Measurements from ENCODE around the gene ROR1. TPM values are rescaled to one million over a fixed set of nuclear protein-coding genes. Genes with fewer than 3 reads are reported as not detected.
A peak's percentile ranks its signal among the peaks of the same experiment; 100 is the strongest.

Gene ROR1
- total RNA-seq, 1 experiment from 2014 or later: 56.3 TPM

- no peak for TF ChIP-seq ZNF396 (CRISPR knock-in tag; IDR thresholded peaks at IDR 0.05; ENCODE audit: borderline replicate concordance)
- no peak for TF ChIP-seq ZNF671 (CRISPR knock-in tag; IDR thresholded peaks at IDR 0.05)
Observed at GRCh38 chr1:63859480-63860275, 85.9 kb downstream of the ROR1 start (continued).

- H3K4me3 Mint-ChIP-seq: no peak overlapping the region
- H3K9me3 Mint-ChIP-seq: no peaks in the 10 kb centered on the region
- peaks cover 79% of the 10 kb centered on the region for H3K4me1 Mint-ChIP-seq
- DNase-seq (ENCODE audit: low spot score) (no peak), ATAC-seq (no peak)
- no peak for TF ChIP-seq ATF2 (CRISPR knock-in tag; IDR thresholded peaks at IDR 0.05; ENCODE audit: borderline replicate concordance, low read depth)
- TF ChIP-seq, protein P1, sequence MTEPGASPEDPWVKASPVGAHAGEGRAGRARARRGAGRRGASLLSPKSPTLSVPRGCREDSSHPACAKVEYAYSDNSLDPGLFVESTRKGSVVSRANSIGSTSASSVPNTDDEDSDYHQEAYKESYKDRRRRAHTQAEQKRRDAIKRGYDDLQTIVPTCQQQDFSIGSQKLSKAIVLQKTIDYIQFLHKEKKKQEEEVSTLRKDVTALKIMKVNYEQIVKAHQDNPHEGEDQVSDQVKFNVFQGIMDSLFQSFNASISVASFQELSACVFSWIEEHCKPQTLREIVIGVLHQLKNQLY (CRISPR knock-in tag; IDR thresholded peaks at IDR 0.05): no peak
- ChIA-PET CTCF (no interaction called here), POLR2A (no interaction called here)
- H3K27ac Mint-ChIP-seq: peak overlapping the region; percentile 91
- H3K36me3 Mint-ChIP-seq: peaks cover 3% of the 10 kb centered on the region
- no peaks in the 10 kb centered on the region for H3K27me3 Mint-ChIP-seq (ENCODE audit: low read depth)
Observed at GRCh38 chr1:63861052-63861691, 87.4 kb downstream of the ROR1 start.

DNA sequence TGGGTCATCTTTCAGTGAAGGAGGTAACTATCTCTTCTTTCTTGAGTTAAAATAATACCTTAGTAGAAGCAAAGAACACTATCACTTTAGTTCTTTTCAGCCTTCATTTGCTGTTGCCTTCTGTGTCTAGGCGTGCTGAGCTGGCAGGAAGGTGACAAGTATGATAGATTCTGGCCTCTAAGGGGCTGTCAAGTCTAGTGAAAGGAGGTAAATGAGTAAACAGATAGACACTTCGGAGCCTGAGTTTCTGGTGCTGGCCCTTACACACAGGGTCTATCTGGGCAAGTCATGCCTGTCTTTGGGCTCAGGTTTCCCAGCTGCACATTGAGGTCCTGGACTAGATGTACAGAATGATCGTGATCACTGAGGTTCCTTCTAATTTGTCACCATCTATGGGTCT lies 89.3 kb downstream of the ROR1 start:
- ATAC-seq (no peak), DNase-seq (ENCODE audit: low spot score) (no peak)
- ChIA-PET CTCF (interaction anchor here (1.4 to 1.7 kb wide), 2 partner anchors 12 to 17 kb away, joined by 5 to 6 read pairs; no protein-coding TSS in a partner anchor), POLR2A (no interaction called here)
- Mint-ChIP-seq H3K36me3 (no peaks in the 10 kb centered on the region), H3K4me3 (no peak overlapping the region), H3K27ac (peak overlapping the region; percentile 11; the same call in 1 of the 2 replicates), H3K27me3 (ENCODE audit: low read depth) (no peaks in the 10 kb centered on the region), H3K9me3 (no peaks in the 10 kb centered on the region), H3K4me1 (peaks cover 75% of the 10 kb centered on the region)
- TF ChIP-seq HMGA2 (CRISPR knock-in tag; IDR thresholded peaks at IDR 0.05) (no peak), CREM (CRISPR knock-in tag; IDR thresholded peaks at IDR 0.05) (no peak), ZNF396 (CRISPR knock-in tag; IDR thresholded peaks at IDR 0.05; ENCODE audit: borderline replicate concordance) (no peak), MYBL2 (CRISPR knock-in tag; IDR thresholded peaks at IDR 0.05) (no peak), NFE2L1 (CRISPR knock-in tag; IDR thresholded peaks at IDR 0.05) (no peak), ZNF317 (CRISPR knock-in tag; IDR thresholded peaks at IDR 0.05; ENCODE audit: borderline replicate concordance, low read depth) (no peak), STAT6 (CRISPR knock-in tag; conservative IDR thresholded peaks at IDR 0.05; ENCODE audit: low read depth) (no peak), ELF4 (CRISPR knock-in tag; IDR thresholded peaks at IDR 0.05; ENCODE audit: low read depth) (no peak)
- TF ChIP-seq, protein P1 (CRISPR knock-in tag; IDR thresholded peaks at IDR 0.05): no peak
- TF ChIP-seq, protein P2, sequence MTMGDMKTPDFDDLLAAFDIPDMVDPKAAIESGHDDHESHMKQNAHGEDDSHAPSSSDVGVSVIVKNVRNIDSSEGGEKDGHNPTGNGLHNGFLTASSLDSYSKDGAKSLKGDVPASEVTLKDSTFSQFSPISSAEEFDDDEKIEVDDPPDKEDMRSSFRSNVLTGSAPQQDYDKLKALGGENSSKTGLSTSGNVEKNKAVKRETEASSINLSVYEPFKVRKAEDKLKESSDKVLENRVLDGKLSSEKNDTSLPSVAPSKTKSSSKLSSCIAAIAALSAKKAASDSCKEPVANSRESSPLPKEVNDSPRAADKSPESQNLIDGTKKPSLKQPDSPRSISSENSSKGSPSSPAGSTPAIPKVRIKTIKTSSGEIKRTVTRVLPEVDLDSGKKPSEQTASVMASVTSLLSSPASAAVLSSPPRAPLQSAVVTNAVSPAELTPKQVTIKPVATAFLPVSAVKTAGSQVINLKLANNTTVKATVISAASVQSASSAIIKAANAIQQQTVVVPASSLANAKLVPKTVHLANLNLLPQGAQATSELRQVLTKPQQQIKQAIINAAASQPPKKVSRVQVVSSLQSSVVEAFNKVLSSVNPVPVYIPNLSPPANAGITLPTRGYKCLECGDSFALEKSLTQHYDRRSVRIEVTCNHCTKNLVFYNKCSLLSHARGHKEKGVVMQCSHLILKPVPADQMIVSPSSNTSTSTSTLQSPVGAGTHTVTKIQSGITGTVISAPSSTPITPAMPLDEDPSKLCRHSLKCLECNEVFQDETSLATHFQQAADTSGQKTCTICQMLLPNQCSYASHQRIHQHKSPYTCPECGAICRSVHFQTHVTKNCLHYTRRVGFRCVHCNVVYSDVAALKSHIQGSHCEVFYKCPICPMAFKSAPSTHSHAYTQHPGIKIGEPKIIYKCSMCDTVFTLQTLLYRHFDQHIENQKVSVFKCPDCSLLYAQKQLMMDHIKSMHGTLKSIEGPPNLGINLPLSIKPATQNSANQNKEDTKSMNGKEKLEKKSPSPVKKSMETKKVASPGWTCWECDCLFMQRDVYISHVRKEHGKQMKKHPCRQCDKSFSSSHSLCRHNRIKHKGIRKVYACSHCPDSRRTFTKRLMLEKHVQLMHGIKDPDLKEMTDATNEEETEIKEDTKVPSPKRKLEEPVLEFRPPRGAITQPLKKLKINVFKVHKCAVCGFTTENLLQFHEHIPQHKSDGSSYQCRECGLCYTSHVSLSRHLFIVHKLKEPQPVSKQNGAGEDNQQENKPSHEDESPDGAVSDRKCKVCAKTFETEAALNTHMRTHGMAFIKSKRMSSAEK (CRISPR knock-in tag; IDR thresholded peaks at IDR 0.05; ENCODE audit: borderline replicate concordance): no peak
- TF ChIP-seq, protein P3, sequence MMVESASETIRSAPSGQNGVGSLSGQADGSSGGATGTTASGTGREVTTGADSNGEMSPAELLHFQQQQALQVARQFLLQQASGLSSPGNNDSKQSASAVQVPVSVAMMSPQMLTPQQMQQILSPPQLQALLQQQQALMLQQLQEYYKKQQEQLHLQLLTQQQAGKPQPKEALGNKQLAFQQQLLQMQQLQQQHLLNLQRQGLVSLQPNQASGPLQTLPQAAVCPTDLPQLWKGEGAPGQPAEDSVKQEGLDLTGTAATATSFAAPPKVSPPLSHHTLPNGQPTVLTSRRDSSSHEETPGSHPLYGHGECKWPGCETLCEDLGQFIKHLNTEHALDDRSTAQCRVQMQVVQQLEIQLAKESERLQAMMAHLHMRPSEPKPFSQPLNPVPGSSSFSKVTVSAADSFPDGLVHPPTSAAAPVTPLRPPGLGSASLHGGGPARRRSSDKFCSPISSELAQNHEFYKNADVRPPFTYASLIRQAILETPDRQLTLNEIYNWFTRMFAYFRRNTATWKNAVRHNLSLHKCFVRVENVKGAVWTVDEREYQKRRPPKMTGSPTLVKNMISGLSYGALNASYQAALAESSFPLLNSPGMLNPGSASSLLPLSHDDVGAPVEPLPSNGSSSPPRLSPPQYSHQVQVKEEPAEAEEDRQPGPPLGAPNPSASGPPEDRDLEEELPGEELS (CRISPR knock-in tag; IDR thresholded peaks at IDR 0.05): no peak
